Astrocyte of the cerebellum (primary cell): ENCODE measurements around the gene DIRAS2.

Source experiments
- DNase-seq: peaks from one replicate; pipeline ENCODE4 v3.0.0-alpha.2; 2011; ENCODE audit warnings: low read depth
- H3K4me3 ChIP-seq: 2 replicates; pipeline ENCODE4 v1.5.1; 2011; ENCODE audit warnings: mild to moderate bottlenecking, low read depth, low read length, moderate library complexity
- in situ Hi-C: cut with HindIII; loops from 2 replicates; pipeline ENCODE4 v1.10.0; 2017; ENCODE audit warnings: low sequenced_read_pairs
- TF ChIP-seq, protein P1 (sequence below): IDR thresholded peaks from 2 replicates; pipeline ENCODE4 v1.5.1; 2012; ENCODE audit warnings: low read length, low read depth, moderate library complexity, mild to moderate bottlenecking; ENCODE audit errors: missing control alignments

The DIRAS2 gene, protein sequence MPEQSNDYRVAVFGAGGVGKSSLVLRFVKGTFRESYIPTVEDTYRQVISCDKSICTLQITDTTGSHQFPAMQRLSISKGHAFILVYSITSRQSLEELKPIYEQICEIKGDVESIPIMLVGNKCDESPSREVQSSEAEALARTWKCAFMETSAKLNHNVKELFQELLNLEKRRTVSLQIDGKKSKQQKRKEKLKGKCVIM

DNA sequence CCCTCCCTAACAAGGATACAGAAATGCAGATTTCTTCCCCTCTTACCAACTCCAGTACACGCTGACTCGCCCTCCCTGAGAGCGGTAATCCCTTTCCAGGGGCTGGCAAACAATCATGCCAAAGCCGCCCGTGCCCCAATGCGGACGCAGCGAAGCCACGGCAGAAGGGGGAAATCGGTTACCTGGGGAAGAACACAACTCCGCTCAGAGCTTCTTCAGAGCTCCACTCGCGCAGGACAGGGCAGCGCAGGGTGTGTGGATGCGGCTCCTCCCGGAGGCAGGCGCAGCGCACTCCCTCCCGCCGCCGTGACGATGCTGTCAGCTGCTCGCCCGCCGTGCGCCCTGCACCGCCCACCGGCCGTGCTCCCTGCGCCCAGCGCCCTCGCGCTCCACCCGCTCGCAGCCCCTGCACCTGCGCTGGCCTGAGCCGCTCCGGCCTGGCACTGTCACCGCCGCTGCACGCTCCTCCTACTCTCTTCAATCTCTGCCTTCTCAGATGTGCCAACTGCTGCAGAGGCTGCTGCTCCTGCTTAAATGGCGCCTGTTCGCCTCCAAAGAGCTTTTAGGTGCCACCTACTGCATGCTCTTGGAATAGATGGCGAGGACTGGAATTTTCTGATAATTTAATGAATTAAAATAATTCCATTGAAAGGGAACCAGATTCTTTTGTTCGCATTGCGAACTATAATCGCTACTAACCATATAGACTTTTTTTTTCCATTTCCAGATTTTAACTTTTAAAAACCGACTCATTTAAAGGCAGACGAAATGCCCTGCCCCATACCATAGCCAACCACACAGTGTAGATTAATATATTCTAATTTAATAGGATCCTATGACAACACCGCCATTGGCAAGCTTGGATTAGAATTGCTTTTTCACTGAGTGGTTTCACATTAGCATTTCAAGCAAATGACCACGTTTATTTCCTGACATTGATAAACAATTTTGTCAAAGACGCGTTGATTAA is at the start of gene DIRAS2:
Gene DIRAS2, minus strand, starts transcription at position 255 of the 970 bp plus-strand sequence. CDS start 28,997 bp downstream, outside the sequence.
- in situ Hi-C loops: no loop called here
- H3K4me3 ChIP-seq: peak within 1 kb of the TSS; percentile 36
- TF ChIP-seq, protein P1, sequence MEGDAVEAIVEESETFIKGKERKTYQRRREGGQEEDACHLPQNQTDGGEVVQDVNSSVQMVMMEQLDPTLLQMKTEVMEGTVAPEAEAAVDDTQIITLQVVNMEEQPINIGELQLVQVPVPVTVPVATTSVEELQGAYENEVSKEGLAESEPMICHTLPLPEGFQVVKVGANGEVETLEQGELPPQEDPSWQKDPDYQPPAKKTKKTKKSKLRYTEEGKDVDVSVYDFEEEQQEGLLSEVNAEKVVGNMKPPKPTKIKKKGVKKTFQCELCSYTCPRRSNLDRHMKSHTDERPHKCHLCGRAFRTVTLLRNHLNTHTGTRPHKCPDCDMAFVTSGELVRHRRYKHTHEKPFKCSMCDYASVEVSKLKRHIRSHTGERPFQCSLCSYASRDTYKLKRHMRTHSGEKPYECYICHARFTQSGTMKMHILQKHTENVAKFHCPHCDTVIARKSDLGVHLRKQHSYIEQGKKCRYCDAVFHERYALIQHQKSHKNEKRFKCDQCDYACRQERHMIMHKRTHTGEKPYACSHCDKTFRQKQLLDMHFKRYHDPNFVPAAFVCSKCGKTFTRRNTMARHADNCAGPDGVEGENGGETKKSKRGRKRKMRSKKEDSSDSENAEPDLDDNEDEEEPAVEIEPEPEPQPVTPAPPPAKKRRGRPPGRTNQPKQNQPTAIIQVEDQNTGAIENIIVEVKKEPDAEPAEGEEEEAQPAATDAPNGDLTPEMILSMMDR: peak; percentile 67
- DNase-seq: no peak

DNA sequence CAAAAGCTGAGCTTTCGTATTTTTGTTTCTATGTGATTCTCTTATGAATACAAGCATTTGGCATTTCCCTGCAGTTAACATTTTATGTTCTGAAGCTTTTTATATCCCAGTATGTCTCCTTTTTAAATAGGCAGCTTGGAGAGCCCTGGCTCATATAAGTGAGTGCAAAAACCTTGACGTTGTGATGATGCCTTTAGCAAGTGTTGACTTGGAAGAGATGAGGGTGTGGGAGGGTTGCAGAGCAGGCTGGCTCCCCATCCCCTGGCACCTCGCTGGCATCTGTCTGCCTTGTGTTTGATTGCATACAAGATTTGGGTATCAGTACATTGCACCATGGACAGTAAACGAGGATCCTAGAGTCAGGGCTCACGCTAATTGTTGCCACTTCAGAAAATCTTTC is 42.1 kb upstream of the DIRAS2 start:
- no peak overlapping the region for H3K4me3 ChIP-seq
- in situ Hi-C loops: no loop called here
- DNase-seq: no peak
- TF ChIP-seq, protein P1: no peak

DNA sequence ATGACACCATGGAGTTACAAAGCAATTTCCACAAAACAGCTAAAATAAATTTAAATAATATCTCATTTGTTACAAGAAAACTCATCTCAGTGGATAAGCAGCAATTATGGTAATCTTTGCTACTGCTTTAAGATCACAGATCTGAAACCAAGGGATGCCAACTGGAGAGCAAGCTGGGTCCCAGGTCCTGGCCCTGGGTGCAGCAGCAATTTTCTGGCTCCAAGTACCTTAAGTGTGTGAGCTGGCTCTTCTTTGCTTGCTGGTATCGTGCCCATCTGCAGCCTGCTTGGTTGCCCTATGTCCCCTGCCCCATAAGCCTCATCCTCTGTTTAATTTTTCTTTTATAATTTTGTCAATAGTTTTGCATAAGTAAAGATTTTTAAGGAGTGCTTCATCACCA is 41.5 kb upstream of the DIRAS2 start:
- in situ Hi-C loops: no loop called here

DNA sequence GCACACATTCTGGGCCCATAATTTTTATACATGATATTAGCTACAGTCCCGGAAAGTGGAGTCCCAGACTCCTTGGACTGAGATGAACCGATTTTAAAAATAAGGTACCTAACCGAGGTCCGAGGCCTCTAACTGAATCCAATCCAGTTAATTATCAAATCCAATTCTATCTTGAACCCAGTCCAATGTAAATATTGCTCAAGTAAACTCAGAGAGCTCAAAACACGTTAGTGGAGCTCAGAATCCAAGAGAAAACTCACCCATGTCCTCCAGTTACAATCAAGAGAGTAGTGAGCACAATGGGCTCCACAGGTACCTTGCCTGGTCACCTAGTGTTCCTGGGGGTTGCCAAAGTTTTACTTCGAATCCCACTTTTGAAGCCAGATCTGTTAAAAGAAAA is 37.9 kb upstream of the DIRAS2 start:
- H3K4me3 ChIP-seq: no peak overlapping the region
- TF ChIP-seq, protein P1: no peak
- in situ Hi-C loops: no loop called here
- no peak for DNase-seq

More for the DNA sequence above, 41.5 kb upstream of the DIRAS2 start:
- TF ChIP-seq, protein P1: no peak
- no peak overlapping the region for H3K4me3 ChIP-seq
- no peak for DNase-seq

DNA sequence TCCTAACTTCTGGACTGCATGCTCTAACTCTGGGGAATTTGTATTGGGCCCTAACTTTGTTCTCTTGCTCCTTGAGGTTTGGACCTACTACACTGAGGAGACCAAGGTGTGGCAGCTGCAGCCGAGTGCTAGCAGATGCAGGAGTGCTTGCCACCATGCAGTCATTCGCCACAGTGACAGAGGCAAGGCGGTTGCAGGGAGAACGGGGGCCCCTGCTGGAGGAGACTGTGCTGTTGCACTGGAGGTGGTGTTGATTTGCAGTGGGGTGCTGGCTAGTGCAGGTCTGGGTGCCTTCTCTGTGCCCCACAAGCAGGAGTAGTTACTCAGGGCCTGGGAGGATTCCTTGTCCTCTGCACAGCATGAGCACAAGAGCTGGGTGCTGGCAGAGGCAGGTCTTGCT is 22.4 kb upstream of the DIRAS2 start:
- in situ Hi-C loops: no loop called here
- no peak overlapping the region for H3K4me3 ChIP-seq
- DNase-seq: no peak
- TF ChIP-seq, protein P1: no peak

DNA sequence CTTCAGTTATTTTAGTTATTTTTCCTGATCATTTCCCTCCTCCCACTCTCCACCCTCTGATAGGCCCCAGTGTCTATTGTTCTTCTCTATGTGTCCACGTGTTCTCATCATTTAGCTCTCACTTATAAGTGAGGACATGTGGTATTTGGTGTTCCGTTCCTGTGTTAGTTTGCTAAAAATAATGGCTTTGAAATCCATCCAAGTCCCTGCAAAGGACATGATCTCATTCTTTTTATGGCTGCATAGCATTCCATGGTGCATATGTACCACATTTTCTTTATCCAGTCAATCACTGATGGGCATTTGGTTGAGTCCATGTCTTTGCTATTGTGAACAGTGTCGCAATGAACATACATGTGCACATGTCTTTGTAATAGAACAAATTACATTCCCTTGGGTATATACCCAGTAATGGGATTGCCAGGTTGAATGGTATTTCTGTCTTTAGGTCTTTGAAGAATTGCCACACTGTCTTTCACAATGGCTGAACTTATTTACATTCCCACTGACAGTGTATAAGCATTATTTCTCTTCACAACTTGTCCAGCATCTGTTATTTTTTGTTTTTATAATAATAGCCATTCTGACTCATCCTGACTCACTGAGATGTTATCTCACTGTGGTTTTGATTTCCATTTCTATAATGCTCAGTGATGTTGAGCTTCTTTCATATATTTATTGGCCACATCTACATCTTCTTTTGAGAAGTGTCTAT is 17.2 kb upstream of the DIRAS2 start:
- in situ Hi-C loops: no loop called here
- H3K4me3 ChIP-seq: no peak overlapping the region
- TF ChIP-seq, protein P1: no peak
- no peak for DNase-seq
